ENCODE measurements around the gene ORMDL3. TPM values are rescaled to one million over a fixed set of nuclear protein-coding genes. Genes with fewer than 3 reads are reported as not detected.

ORMDL3 gene
- total RNA-seq, 1 donor from 2014 or later, result 38.1 TPM

Other genes starting within 250 kb of the ORMDL3 start
- gene PGAP3, start 239.5 kb downstream of the ORMDL3 start, total RNA-seq, result 11.2 TPM
- 97.8 TPM for gene ERBB2, start 227.5 kb downstream of the ORMDL3 start, total RNA-seq
- gene MIEN1, start 197.1 kb downstream of the ORMDL3 start, total RNA-seq, result 8.7 TPM
- gene GRB7, start 189.7 kb downstream of the ORMDL3 start, total RNA-seq, result 11.4 TPM
- 0.51 TPM for gene IKZF3, start 63.3 kb downstream of the ORMDL3 start, total RNA-seq
- gene ZPBP2, start 59.4 kb downstream of the ORMDL3 start, total RNA-seq, result not detected
- 8.2 TPM for gene GSDMB, start 9.0 kb downstream of the ORMDL3 start, total RNA-seq
- not detected for gene LRRC3C, start 131 bp upstream of the ORMDL3 start, total RNA-seq
- gene GSDMA, start 35.4 kb upstream of the ORMDL3 start, total RNA-seq, result not detected
- 65.9 TPM for gene PSMD3, start 53.2 kb upstream of the ORMDL3 start, total RNA-seq
- not detected for gene CSF3, start 87.8 kb upstream of the ORMDL3 start, total RNA-seq
- gene MED24, start 126.8 kb upstream of the ORMDL3 start, total RNA-seq, result 66.0 TPM
- 63.7 TPM for gene THRA, start 135.4 kb upstream of the ORMDL3 start, total RNA-seq
- 2.4 TPM for gene NR1D1, start 173.0 kb upstream of the ORMDL3 start, total RNA-seq
- gene MSL1, start 194.4 kb upstream of the ORMDL3 start, total RNA-seq, result 70.4 TPM
- gene CASC3, start 212.9 kb upstream of the ORMDL3 start, total RNA-seq, result 47.2 TPM
- gene RAPGEFL1, start 249.9 kb upstream of the ORMDL3 start, total RNA-seq, result 48.0 TPM